M059J (cell line): ENCODE measurements around the gene ZAP70. TPM values are rescaled to one million over a fixed set of nuclear protein-coding genes. Genes with fewer than 3 reads are reported as not detected.
A peak's percentile ranks its signal among the peaks of the same experiment; 100 is the strongest.
"Not testable (repeated sequence)": the region's sequence is repeated elsewhere in the genome, so short reads cannot be mapped to it uniquely, and the experiment has no call there.

Experiments
- DNase-seq: peaks from one replicate; pipeline ENCODE4 v3.0.0-alpha.2; 2012; ENCODE audit warnings: low read depth
- total RNA-seq: library from RNA; depleted of rRNA; stranded (reverse); fragments of >200 nt; shearing (Covaris generic); gene quantifications from 2 replicates; pipeline ENCODE4 v1.2.3, GENCODE V29; 2014

The ZAP70 gene
- total RNA-seq, 1 experiment from 2014 or later, result not detected

DNA sequence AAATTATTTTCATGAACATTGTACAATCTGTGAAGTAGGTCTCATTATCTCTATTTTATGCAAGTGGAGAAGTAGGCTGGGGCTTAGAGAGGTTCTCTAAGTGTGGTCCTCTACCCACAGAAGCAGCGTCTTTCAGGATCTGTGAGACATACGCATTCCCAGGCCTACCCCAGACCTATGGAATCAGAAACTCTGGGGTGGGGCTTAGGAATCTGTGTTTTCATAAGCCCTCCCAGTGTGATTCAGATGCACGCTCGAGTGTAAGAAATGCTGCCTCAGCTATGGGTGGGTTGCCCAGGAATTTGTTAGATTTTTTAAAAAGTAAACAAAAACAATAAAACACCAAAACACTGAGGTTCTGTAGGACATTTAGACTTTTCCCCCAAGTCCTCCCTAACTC is 14.8 kb upstream of the ZAP70 start:
- no peak for DNase-seq

- DNase-seq, result peak; percentile 50
These were observed 13.5 kb upstream of the ZAP70 start for GRCh38 chr2:97699765-97700444.

DNA sequence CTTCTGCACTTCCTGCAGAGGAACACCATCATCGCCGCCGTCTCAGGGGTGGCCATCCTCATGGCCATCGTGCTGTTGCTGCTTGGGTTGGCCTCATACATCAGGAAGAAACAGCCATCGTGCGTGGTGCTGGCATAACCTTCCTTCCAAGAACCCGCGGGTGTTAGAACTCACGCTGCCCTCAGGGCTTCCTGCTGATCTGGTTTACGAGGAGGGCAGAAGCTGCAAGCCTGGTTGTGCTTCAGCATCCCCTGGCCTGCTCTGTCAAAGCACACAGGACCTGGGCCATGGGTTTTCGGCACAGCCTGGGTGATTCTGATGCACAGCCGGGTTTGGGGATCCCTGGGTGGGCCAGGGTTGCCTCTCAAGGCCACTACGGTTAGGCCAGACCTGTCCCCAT is 12.2 kb upstream of the ZAP70 start:
- DNase-seq, result no peak

DNA sequence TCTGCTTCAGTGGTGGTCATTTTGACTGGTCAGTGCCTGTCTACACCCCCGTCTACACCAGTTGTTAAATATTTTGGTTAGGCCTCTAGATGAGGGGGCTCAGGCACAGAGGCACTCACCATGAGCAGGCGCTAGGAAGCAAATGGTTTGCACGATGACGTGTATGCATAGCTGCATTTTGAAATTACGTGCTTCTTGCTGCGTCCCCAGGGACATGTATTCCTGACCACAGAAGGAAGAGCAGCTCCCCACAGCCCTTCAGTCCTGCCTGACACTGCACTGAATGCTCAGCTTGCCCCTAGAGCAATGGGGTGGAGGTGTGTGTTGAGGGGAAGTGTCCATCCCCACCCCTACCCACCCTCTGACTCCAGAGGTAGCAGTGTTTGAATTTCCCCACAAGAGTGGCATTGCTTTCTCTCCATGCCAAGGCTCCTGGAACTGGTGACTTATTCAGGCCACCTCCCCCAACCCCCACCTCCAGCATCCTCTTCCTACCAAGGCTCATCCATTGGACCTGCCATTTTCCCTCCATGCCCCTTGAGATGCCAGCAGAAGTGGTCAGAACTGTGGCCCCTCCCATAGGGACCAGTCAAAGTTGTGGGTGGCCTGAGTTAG is 11.4 kb upstream of the ZAP70 start:
- no peak for DNase-seq

DNA sequence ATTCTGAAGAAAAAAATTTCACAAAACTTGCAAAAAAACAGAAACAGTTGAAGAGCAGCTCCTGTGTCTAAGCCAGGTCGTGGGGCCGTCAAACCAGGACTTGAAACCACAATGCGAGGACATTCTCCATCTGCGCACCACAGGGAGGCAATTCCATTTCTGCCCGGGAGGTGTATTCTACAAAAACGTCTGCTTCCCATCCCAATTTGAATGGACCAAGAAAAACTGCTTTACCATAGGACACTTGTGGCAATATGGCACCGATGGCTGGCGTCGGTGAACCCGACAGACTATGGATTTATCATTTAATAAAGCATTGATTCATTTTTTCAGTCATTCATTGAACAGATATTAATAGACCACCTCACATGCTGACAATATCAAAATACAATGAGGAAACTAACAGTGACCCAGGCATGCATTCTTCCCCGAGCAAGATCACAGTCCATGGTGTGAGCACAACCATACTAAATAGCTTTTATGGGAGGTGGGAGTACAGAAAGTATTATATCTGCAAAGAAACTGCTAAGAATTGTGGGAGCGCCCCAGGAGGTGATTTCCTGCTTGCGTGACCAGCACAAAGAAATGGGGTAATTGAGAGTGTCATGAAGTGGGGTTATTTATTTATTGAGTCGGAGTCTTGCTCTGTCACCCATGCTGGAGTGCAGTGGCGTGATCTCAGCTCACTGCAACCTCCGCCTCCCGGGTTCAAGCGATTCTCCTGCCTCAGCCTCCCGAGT is 10.5 kb upstream of the ZAP70 start:
- no peak for DNase-seq

- DNase-seq, result no peak
These were observed 9.6 kb upstream of the ZAP70 start for GRCh38 chr2:97703741-97704140.

DNA sequence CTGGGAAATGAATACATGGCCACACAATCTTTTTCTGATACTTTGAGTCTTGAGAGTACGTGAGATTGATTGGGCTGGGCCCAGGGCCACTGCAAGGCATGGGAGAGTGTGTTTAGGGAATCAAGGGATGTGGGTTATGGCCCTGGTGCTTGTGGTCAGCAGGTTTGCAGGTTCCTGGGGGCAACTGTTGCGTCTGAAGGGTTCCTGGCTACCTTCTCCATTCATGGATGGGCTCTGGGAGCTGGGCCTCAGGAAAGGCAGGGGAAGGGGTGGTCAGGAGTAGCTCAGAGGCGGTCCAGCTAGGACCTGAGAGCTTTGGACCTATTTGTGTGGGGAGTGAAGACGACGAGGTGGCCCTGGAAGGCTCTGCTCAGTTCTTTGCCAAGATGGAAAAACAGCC is 8.4 kb upstream of the ZAP70 start:
- DNase-seq, result no peak

GRCh38 chr2:97706112-97706511 is 7.3 kb upstream of the ZAP70 start:
- DNase-seq, result no peak

- no peak for DNase-seq
These were observed 6.5 kb upstream of the ZAP70 start for GRCh38 chr2:97706708-97707345.

GRCh38 chr2:97707362-97708047 is 5.9 kb upstream of the ZAP70 start:
- DNase-seq, result no peak

DNA sequence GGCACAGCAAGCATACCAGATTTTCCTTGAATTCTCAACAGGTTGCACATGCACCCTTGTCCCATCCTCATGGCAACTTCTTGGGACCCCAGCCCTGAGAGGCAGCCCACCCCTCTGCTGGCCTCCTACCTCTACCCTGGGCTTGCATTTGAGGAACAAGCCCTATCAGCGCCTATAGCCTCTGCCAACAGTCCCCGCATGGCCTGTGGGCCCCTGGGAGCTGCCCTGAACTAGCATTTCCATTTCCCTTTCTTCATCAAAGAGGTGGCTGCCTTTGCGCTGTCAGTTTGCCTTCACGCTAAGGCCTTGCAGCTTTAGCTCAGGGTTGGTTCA is 5.4 kb upstream of the ZAP70 start:
- DNase-seq, result no peak

DNA sequence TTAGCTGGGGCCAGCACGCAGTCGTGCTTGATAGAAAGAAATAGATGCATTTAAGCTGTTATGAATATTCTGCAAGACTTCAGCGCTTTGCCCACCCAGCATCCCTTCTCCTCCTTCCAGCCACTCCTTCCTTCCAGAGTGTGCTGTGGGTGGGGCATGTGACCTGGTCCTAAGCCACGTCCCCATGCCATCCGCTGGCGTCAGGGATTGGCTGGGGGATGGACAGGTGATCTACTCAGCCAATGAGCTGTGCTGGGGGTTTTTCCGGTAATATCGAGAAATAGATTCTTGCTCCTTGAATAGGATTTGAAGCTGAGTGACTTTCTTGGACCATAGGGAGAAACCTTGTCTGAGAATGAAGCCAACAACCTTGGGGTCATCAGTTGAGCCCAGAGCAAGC is 4.8 kb upstream of the ZAP70 start:
- no peak for DNase-seq

DNA sequence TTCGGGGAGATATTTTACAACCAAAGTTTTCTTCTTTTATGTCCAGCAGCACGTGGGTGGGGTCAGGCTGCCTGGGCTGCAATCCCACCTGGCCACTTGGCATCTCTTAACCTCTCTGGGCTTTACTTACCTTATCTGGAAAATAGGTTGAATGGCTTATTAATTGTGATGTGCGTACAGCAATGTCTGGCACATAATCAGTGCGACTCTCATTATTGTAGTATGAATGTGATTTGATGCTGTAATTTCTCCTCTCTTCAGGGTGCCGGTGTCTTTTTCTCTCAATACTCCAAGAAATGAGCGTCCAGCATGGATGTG is 2.0 kb upstream of the ZAP70 start:
- no peak for DNase-seq

- not testable (repeated sequence) for DNase-seq
These were observed 1.2 kb upstream of the ZAP70 start for GRCh38 chr2:97712175-97712574.

DNA sequence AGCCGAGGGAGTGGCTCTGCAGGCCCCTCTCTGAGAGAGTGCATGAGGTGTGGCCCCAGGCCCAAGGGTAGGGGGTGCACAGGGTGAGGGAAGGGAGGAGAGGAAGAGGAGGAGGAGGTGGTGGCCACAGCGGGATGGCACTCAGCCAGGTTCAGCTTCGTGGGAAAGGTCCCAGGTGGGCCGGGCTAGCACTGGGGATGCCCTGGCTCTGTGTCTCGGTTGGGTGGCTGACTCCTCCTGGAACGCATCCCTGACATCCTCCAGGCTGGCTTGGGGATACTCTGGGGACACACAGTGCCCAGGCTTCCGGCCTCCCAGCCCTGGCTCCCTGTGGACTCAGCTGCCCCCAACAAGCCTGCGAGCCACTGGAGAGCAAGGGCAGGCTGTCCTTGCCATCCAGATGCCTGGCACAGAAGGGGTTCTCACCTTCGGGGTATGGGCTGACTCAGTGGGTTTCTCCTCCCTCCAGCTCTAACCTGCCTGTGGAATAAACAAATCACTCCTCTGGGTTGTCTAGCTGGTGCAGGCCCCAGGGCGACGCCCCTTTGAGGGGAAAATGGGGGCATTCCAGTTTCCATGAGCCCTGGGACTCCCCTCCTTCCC is 582 bp upstream of the ZAP70 start:
- no peak for DNase-seq

- DNase-seq, result no peak
These were observed 941 bp downstream of the ZAP70 start for GRCh38 chr2:97714084-97714949.

- no peak for DNase-seq
These were observed 1.7 kb downstream of the ZAP70 start for GRCh38 chr2:97714950-97715652.

DNA sequence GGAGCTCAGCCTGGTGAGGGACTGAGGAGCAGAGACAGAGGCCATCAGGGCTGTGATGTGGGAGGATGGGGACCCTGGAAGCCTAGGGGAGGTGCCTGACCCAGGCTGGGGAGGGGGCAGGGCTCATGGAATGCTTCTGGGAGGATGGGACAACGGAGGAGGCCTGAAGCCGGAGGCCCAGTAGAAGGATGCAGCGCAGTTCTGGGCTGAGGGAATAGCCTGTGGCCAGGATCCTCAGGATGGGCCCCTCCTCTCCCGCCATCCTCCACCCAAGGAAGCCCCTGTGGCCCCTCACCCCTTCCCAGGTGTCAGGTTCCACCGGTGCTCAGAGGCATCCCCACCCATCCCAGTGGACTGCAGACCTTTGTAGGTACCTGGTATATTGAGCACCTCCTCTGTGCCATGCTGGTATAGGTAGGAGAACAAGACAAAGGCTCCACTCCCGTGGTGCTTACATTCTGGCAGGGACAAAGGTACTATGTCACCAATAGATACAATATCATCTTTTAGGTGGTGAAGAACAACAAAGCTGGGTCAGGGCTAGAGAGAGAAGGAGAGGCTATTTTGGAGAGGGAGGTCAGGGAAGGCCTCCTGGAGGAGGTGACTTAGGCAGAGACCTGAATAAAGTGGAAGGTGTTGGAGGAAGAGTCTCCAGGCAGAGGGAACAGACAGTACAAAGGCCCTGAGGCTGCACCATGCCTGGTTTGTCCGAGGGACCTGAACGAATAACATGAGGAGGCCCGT is 2.7 kb downstream of the ZAP70 start:
- no peak for DNase-seq
